Occipital lobe (tissue), 2 donors: ENCODE data around the gene MIEF1. TPM values are rescaled to one million over a fixed set of nuclear protein-coding genes. Genes with fewer than 3 reads are reported as not detected.

Experiments used
- DNase-seq: peaks from one replicate; lab custom pipeline; 2025; lab: John Stamatoyannopoulos, UW
- total RNA-seq: library from RNA; depleted of rRNA; stranded (reverse); fragments of >200 nt; gene quantifications from one replicate; pipeline ENCODE4 v1.2.3, GENCODE V29; 2014

The MIEF1 gene
- total RNA-seq, 1 donor from 2014 or later = 16.1 TPM

GRCh38 chr22:39528080-39528661, 26.1 kb downstream of the MIEF1 start:
- DNase-seq = no peak

GRCh38 chr22:39528681-39529486, 26.8 kb downstream of the MIEF1 start:
- peak; percentile 85 for DNase-seq

GRCh38 chr22:39529487-39529851, 27.4 kb downstream of the MIEF1 start:
- no peak for DNase-seq

GRCh38 chr22:39530116-39530515, 28.0 kb downstream of the MIEF1 start:
- no peak for DNase-seq

GRCh38 chr22:39530692-39531331, 28.7 kb downstream of the MIEF1 start:
- no peak for DNase-seq

GRCh38 chr22:39532215-39533073, 30.4 kb downstream of the MIEF1 start, which contains the start of gene RPS19BP1:
Gene RPS19BP1, minus strand, starts transcription at chr22:39532748. Its CDS starts 10 bp downstream, at chr22:39532738.
- DNase-seq = peak; percentile 98

GRCh38 chr22:39534092-39534506, 32.0 kb downstream of the MIEF1 start:
- DNase-seq = no peak

GRCh38 chr22:39534591-39535356, 32.7 kb downstream of the MIEF1 start:
- DNase-seq = peak; percentile 51

GRCh38 chr22:39535357-39535725, 33.3 kb downstream of the MIEF1 start:
- no peak for DNase-seq

- DNase-seq = no peak
Measured at GRCh38 chr22:39535831-39536449, 33.9 kb downstream of the MIEF1 start.

GRCh38 chr22:39536711-39537110, 34.6 kb downstream of the MIEF1 start:
- DNase-seq = no peak

GRCh38 chr22:39537975-39538374, 35.9 kb downstream of the MIEF1 start:
- no peak for DNase-seq

GRCh38 chr22:39543095-39543494, 41.0 kb downstream of the MIEF1 start:
- no peak for DNase-seq

GRCh38 chr22:39545386-39546365, 43.6 kb downstream of the MIEF1 start:
- DNase-seq = no peak

- peak; percentile 56 for DNase-seq
Measured at GRCh38 chr22:39546889-39547586, 44.9 kb downstream of the MIEF1 start.

- DNase-seq = no peak
Measured at GRCh38 chr22:39547587-39547947, 45.5 kb downstream of the MIEF1 start.

GRCh38 chr22:39553429-39553828, 51.3 kb downstream of the MIEF1 start:
- DNase-seq = no peak

- no peak for DNase-seq
Measured at GRCh38 chr22:39554151-39554550, 52.1 kb downstream of the MIEF1 start.
